SK-N-MC (cell line): ENCODE results near the gene PCDHGA1.

Experiments used
- DNase-seq: peaks from one replicate; pipeline ENCODE4 v3.0.0-alpha.2; 2011; ENCODE audit warnings: low read depth, low spot score
- H3K27ac ChIP-seq: fragments of 200-600 bp; sonication (generic); 2 replicates; pipeline ENCODE4 v1.5.1; 2016; ENCODE audit warnings: mixed run types
- H3K36me3 ChIP-seq: fragments of 200-600 bp; sonication (generic); 2 replicates; pipeline ENCODE4 v1.6.1; 2017; ENCODE audit warnings: antibody characterized with exemption, low read length, mixed read lengths; ENCODE audit not compliant: insufficient read depth
- H3K4me3 ChIP-seq: fragments of 200-600 bp; sonication (generic); 2 replicates; pipeline ENCODE4 v1.5.1; 2016
- H3K9ac ChIP-seq: fragments of 200-600 bp; sonication (generic); 2 replicates; pipeline ENCODE4 v1.8.0; 2017; ENCODE audit warnings: mixed run types, mixed read lengths; ENCODE audit not compliant: insufficient read length
- H3K9me3 ChIP-seq: fragments of 200-600 bp; sonication (generic); 2 replicates; pipeline ENCODE4 v1.6.1; 2017; ENCODE audit warnings: low read depth, mild to moderate bottlenecking, antibody characterized with exemption, low read length, moderate library complexity, mixed read lengths
- EZH2 ChIP-seq: fragments of 200-600 bp; sonication (generic); IDR thresholded peaks from one replicate; pipeline ENCODE4 v1.6.1; 2017; ENCODE audit warnings: antibody characterized with exemption
- FOXP2 ChIP-seq: optimal IDR thresholded peaks from 2 replicates; pipeline ENCODE3; 2011; ENCODE audit warnings: mild to moderate bottlenecking, moderate library complexity; ENCODE audit not compliant: insufficient read depth; ENCODE audit errors: extremely low read length, control extremely low read depth
- POLR2AphosphoS5 ChIP-seq: IDR thresholded peaks from 2 replicates; pipeline ENCODE4 v1.6.1; 2012; ENCODE audit warnings: mild to moderate bottlenecking, low read depth, low read length, borderline replicate concordance

The PCDHGA1 gene

DNA sequence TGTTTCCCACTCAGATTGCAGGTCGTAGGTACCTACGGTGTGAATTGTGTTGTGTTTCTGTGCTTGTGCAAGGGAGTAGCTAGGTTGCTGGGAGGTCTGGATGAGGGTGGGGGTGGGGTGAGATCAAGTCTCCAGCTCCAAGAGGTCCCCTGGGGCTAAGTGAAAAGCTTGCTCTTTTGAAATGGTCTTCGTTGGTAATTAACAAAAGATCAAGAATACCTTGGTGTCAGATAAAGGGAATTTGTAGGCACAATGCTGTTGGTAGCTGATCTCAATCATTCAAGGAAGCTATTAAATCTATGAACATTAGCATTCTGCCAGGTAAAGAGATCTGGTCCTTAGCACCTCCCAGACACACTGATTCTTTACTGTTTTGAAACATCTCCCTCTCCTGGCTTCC, 153.6 kb downstream of the PCDHGA1 start:
- H3K4me3 ChIP-seq = peak overlapping the region; percentile 44
- no peak for DNase-seq
- no peaks in the 10 kb centered on the region for H3K9me3 ChIP-seq
- H3K36me3 ChIP-seq = no peaks in the 10 kb centered on the region; the same call in 1 of the 2 replicates
- no peak overlapping the region for H3K9ac ChIP-seq
- TF ChIP-seq POLR2AphosphoS5 (no peak), FOXP2 (no peak), EZH2 (no peak)
- 0 out of 2 replicates have a peak overlapping the region, but pooled peaks have one; percentile 7 for H3K27ac ChIP-seq

DNA sequence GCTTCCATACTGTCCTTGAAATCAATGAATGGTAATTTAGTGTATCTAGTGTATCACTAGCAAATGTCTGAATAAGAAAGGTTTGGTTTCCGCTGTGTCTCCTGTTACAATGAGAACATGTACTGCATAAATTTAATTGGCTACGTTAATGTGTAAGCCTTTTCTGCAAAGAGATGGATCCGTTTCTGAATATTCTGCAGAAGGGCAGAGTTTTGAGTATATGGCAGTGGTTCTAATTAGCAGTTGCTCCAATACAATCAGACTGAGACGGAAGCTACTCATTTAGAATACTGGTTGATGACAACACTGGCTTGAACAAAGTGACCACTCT, 154.0 kb downstream of the PCDHGA1 start:
- DNase-seq = no peak
- H3K4me3 ChIP-seq = peak overlapping the region; percentile 44
- H3K9me3 ChIP-seq = no peaks in the 10 kb centered on the region
- TF ChIP-seq EZH2 = no peak
- no peak for TF ChIP-seq POLR2AphosphoS5
- no peak for TF ChIP-seq FOXP2
- no peaks in the 10 kb centered on the region; the same call in 1 of the 2 replicates for H3K36me3 ChIP-seq
- H3K9ac ChIP-seq = no peak overlapping the region
- H3K27ac ChIP-seq = no peak overlapping the region

DNA sequence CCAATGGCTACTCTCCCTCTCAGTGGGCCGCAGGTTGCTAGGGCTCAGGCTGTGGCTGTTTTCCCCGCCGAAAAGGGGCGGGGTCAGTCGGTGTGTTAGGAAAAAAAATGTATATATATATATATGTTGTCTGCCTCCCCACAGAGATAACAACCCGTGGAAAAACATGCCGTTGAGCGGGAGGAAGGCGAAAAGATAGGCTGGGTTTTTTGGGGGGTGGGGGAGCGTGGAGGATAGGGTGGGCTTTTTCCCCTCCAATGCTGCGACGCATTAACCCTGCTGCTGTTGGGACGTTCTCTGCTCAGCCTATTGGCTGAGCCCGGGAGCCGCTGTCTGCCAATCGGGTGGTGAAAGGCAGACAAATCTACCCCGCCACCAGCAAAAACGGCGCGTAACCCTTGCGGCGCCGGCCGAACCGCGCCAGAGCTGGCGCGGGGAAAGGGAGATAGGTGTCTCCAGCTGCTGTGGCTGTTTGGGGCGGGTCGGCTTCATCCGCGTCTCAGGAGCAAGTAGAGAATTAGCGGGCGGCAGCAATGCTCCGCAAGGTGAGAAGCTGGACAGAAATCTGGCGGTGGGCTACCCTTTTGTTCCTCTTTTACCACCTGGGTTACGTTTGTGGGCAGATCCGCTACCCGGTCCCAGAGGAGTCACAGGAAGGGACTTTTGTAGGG, 154.5 kb downstream of the PCDHGA1 start, which contains the start of gene PCDHGC4:
Gene PCDHGC4 (plus strand): TSS at position 390 of the 671 bp plus-strand sequence. CDS start 144 bp downstream, at position 534.
- TF ChIP-seq FOXP2 (no peak), EZH2 (no peak)
- H3K27ac ChIP-seq = 0 out of 2 replicates have a peak within 1 kb of the TSS, but pooled peaks have one; percentile 7
- no peak within 1 kb of the TSS for H3K9ac ChIP-seq
- H3K36me3 ChIP-seq = no peaks in the 10 kb centered on the region; the same call in 1 of the 2 replicates
- peak within 1 kb of the TSS; percentile 44 for H3K4me3 ChIP-seq
- no peaks in the 10 kb centered on the region for H3K9me3 ChIP-seq
- no peak for DNase-seq

DNA sequence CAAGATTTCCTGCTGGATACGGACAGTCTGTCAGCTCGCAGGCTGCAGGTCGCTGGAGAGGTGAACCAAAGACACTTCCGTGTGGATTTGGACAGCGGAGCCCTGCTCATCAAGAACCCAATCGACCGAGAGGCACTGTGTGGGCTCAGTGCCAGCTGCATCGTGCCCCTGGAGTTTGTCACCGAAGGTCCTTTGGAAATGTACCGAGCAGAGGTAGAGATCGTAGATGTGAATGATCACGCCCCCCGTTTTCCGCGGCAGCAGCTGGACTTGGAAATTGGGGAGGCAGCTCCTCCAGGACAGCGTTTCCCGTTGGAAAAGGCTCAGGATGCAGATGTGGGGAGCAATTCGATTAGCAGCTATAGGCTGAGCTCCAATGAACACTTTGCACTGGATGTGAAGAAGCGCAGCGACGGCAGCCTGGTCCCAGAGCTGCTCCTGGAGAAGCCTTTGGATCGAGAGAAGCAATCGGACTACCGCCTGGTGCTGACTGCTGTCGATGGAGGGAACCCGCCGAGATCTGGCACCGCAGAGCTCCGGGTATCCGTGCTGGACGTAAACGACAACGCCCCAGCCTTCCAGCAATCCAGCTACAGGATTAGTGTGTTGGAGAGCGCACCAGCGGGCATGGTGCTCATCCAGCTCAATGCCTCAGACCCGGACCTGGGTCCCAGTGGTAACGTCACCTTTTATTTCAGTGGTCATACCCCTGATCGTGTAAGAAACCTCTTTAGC, 155.2 kb downstream of the PCDHGA1 start:
- no peak overlapping the region for H3K9ac ChIP-seq
- H3K4me3 ChIP-seq = no peak overlapping the region
- H3K36me3 ChIP-seq = no peaks in the 10 kb centered on the region; the same call in 1 of the 2 replicates
- no peak for DNase-seq
- no peak for TF ChIP-seq EZH2
- TF ChIP-seq POLR2AphosphoS5 = no peak
- no peak for TF ChIP-seq FOXP2
- H3K9me3 ChIP-seq = no peaks in the 10 kb centered on the region
- no peak overlapping the region for H3K27ac ChIP-seq

DNA sequence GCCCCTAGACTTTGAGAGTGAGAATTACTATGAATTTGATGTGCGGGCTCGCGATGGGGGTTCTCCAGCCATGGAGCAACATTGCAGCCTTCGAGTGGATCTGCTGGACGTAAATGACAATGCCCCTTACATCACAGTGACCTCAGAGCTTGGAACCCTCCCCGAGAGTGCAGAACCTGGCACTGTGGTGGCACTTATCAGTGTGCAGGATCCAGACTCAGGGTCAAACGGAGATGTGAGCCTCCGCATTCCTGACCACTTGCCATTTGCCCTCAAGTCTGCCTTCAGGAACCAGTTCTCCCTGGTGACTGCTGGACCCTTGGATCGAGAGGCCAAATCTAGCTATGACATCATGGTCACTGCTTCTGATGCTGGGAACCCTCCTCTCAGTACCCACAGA, 155.8 kb downstream of the PCDHGA1 start:
- DNase-seq = no peak
- no peaks in the 10 kb centered on the region for H3K9me3 ChIP-seq
- no peak for TF ChIP-seq FOXP2
- TF ChIP-seq EZH2 = no peak
- no peak for TF ChIP-seq POLR2AphosphoS5
- H3K4me3 ChIP-seq = no peak overlapping the region
- H3K27ac ChIP-seq = no peak overlapping the region
- no peak overlapping the region for H3K9ac ChIP-seq
- H3K36me3 ChIP-seq = no peaks in the 10 kb centered on the region; the same call in 1 of the 2 replicates

DNA sequence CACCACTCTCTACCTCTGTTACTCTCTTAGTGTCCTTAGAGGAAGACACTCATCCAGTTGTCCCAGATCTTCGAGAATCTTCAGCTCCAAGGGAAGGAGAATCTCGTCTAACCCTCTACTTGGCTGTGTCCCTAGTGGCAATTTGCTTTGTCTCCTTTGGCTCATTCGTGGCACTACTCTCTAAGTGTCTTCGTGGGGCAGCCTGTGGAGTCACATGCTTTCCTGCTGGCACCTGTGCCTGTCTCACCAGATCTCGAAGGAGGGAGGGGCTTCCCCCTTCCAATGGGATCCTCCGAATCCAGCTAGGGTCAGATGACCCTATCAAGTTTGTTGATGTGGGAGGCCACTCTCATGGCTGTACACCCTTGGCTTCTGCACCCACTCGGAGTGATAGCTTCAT, 156.8 kb downstream of the PCDHGA1 start:
- H3K9me3 ChIP-seq = no peaks in the 10 kb centered on the region
- H3K36me3 ChIP-seq = no peaks in the 10 kb centered on the region; the same call in 1 of the 2 replicates
- no peak overlapping the region for H3K4me3 ChIP-seq
- no peak for TF ChIP-seq POLR2AphosphoS5
- TF ChIP-seq FOXP2 = no peak
- DNase-seq = no peak
- no peak overlapping the region for H3K27ac ChIP-seq
- H3K9ac ChIP-seq = no peak overlapping the region

DNA sequence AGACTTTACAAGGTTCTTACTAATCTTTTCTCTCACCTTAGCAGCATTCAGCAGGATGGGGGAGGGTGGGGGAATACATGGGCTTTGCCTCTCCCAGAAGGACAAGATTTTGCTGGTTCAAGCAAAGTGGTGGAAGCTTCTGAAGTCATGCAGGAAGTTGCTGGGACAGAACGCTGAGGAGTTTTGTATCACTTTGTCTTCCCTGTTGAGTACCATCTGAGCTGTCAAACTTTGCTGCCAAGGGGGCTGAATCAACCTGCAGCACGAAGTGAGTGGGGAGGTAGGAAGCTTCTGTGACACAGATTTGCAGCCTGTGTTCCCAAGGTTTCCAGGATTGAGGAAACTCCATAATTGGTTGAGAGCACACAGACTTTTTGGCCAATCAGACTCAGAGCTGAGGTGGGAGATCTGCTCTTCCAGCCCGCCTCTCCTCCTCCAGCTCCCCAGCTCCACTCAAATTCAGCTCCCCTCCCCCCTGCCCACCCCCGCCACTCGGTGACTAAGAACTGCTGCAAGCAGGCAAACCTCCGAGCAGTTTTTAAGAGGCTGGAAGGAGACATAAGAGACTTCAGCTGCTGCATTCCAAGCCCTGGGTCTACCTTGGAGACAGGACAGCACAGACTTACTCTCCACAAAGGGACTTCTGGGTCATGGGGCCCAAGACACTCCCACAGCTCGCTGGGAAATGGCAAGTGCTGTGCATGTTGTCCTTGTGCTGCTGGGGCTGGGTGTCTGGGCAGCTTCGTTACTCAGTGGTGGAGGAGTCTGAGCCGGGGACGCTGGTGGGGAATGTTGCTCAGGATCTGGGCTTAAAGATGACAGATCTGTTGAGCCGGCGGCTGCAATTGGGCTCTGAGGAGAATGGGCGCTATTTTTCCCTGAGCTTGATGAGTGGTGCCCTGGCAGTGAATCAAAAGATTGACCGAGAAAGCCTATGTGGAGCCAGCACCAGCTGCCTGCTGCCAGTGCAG, 158.6 kb downstream of the PCDHGA1 start, which contains the start of gene PCDHGC5:
Gene PCDHGC5 (plus strand): TSS at position 491 of the 971 bp plus-strand sequence. CDS start 160 bp downstream, at position 651.
- no peaks in the 10 kb centered on the region for H3K9me3 ChIP-seq
- TF ChIP-seq EZH2 = no peak
- TF ChIP-seq FOXP2 = no peak
- TF ChIP-seq POLR2AphosphoS5 = no peak
- H3K36me3 ChIP-seq = no peaks in the 10 kb centered on the region; the same call in 1 of the 2 replicates
- H3K9ac ChIP-seq = no peak within 1 kb of the TSS
- no peak for DNase-seq
- peak within 1 kb of the TSS; percentile 57 for H3K4me3 ChIP-seq
- H3K27ac ChIP-seq = peak within 1 kb of the TSS; percentile 70
